Stomach (tissue), 9 donors: Measurements from ENCODE around the gene DHFR2. TPM values are rescaled to one million over a fixed set of nuclear protein-coding genes. Genes with fewer than 3 reads are reported as not detected.

Experiments
- DNase-seq, 2 donors: peaks; one replicate each; pipeline versions ENCODE4 v3.0.0 to v3.0.0-alpha.2; 2013 to 2019
- H3K27ac ChIP-seq, 5 donors: fragments of 200-600 bp in 4 of 5; sonication (generic) in 4 of 5; one replicate each; pipeline ENCODE4 v1.5.1; 2013 to 2019; ENCODE audit warnings: mild to moderate bottlenecking in 1 of 5, moderate library complexity in 1 of 5
- H3K27me3 ChIP-seq, 3 donors: fragments of 200-600 bp; sonication (generic); one replicate each; pipeline ENCODE4 v1.5.1; 2017 to 2019; ENCODE audit warnings: mixed run types in 1 of 3
- H3K36me3 ChIP-seq, 4 donors: fragments of 200-600 bp; sonication (generic); 1 replicate in 3 of 4; 2 replicates in 1 of 4; pipeline ENCODE4 v1.5.1; 2016 to 2019
- H3K4me1 ChIP-seq, 4 donors: fragments of 200-600 bp; sonication (generic); one replicate each; pipeline ENCODE4 v1.5.1; 2016 to 2019
- H3K4me3 ChIP-seq, 4 donors: fragments of 200-600 bp; sonication (generic) in 3 of 4; one replicate each; pipeline ENCODE4 v1.5.1; 2016 to 2019; ENCODE audit warnings: mild to moderate bottlenecking in 1 of 4
- H3K9me3 ChIP-seq, 4 donors: fragments of 200-600 bp; sonication (generic); one replicate each; pipeline ENCODE4 v1.5.1; 2016 to 2019
- CTCF ChIP-seq, 7 experiments: fragments of 450-650 bp in 4 of 7; fragments of 200-600 bp in 3 of 7; sonication (generic) in 3 of 7; IDR thresholded peaks; one replicate each; pipeline ENCODE4 v1.5.1; 2016 to 2019; ENCODE audit warnings: antibody characterized with exemption in 7 of 7, control low read depth in 2 of 7, mild to moderate bottlenecking in 1 of 7
- EP300 ChIP-seq: sonication (generic); formaldehyde crosslinking; IDR thresholded peaks from one replicate; pipeline ENCODE4 v1.6.1; 2017; ENCODE audit warnings: antibody characterized with exemption
- POLR2A ChIP-seq, 4 donors: fragments of 450-650 bp; IDR thresholded peaks; one replicate each; pipeline ENCODE4 v1.6.1; 2016; ENCODE audit warnings: antibody characterized with exemption in 4 of 4, control low read depth in 2 of 4, mild to moderate bottlenecking in 1 of 4, moderate library complexity in 1 of 4
- POLR2AphosphoS5 ChIP-seq, 3 donors: sonication (generic); formaldehyde crosslinking; IDR thresholded peaks; one replicate each; pipeline ENCODE4 v1.6.1; 2016; ENCODE audit warnings: antibody characterized with exemption in 3 of 3
- WGBS, 5 donors: extraction: QIAGEN DNeasy Blood & Tissue Kit in 3 of 5; methylation state at CpG; one replicate each; pipeline versions ENCODE4 v1.1.5 to v1.1.7; 2013 to 2018; 5-methylcytosine and 5-hydroxymethylcytosine counted together
- intact Hi-C: fragments of 100-400 bp; cut with DNase I; formaldehyde crosslinking; loops from one replicate; pipeline ENCODE4 v1.15.1; 2023; ENCODE audit warnings: low total_unique reads
- polyA plus RNA-seq, 3 donors: library from polyadenylated mRNA; stranded (reverse); fragments of 200-250 nt; gene quantifications; one replicate each; pipeline ENCODE4 v1.2.3, GENCODE V29; 2013
- total RNA-seq, 5 donors: library from RNA; depleted of rRNA; stranded (reverse); fragments of >200 nt; gene quantifications; one replicate each; pipeline versions ENCODE4 v1.1.0 to v1.2.3, GENCODE V29; 2014 to 2016
- donor health status: healthy with polysubstance abuse.
- donor health status: Bipolar disorder and iron deficiency.
- donor health status: healthy.

Gene DHFR2
- total and polyA plus RNA-seq, 8 donors = 1.1 to 6.2 (median 2.5) TPM

- no peak for DNase-seq
- TF ChIP-seq CTCF (IDR thresholded peaks at IDR 0.05) (no peak), POLR2A (IDR thresholded peaks at IDR 0.05) (no peak), EP300 (no peak), POLR2AphosphoS5 (IDR thresholded peaks at IDR 0.05) (no peak)
- intact Hi-C loops = no loop called here
- Histone ChIP-seq H3K27me3 (no peaks in the 10 kb centered on the region), H3K27ac (no peak overlapping the region), H3K36me3 (peaks cover 0 to 7% (median 0%) of the 10 kb centered on the region in 4 donors), H3K4me3 (no peak overlapping the region), H3K9me3 (no peaks in the 10 kb centered on the region), H3K4me1 (peaks cover 0 to 36% (median 4%) of the 10 kb centered on the region in 4 donors)
- WGBS, 5 donors = 34 to 62% (median 52%) methylated on average over 3 of the region's 3 CpGs
Measured at GRCh38 chr3:94011233-94011711, 51.4 kb downstream of the DHFR2 start.

GRCh38 chr3:94009608-94010007 lies 53.1 kb downstream of the DHFR2 start:
- Histone ChIP-seq H3K4me1 (peaks cover 0 to 51% (median 7%) of the 10 kb centered on the region in 4 donors), H3K4me3 (no peak overlapping the region), H3K27ac (no peak overlapping the region), H3K27me3 (no peaks in the 10 kb centered on the region), H3K9me3 (no peaks in the 10 kb centered on the region), H3K36me3 (peaks cover 0 to under 1% (median 0%) of the 10 kb centered on the region in 4 donors)
- intact Hi-C loops = no loop called here
- no peak for DNase-seq
- WGBS, 5 donors = 80 to 94% (median 87%) methylated on average over 2 of the region's 2 CpGs
- TF ChIP-seq POLR2A (IDR thresholded peaks at IDR 0.05) = no peak
- no peak for TF ChIP-seq CTCF (IDR thresholded peaks at IDR 0.05)

- no peak for TF ChIP-seq CTCF (IDR thresholded peaks at IDR 0.05)
- TF ChIP-seq POLR2AphosphoS5 (IDR thresholded peaks at IDR 0.05) = no peak
- TF ChIP-seq POLR2A (IDR thresholded peaks at IDR 0.05) = no peak
- no peak for TF ChIP-seq EP300
- H3K4me3 ChIP-seq = no peak overlapping the region
- no peak for DNase-seq
- no peaks in the 10 kb centered on the region for H3K9me3 ChIP-seq
- intact Hi-C loops = no loop called here
- H3K4me1 ChIP-seq = peaks cover 0 to 52% (median 9%) of the 10 kb centered on the region in 4 donors
- H3K36me3 ChIP-seq = no peaks in the 10 kb centered on the region
- no peak overlapping the region for H3K27ac ChIP-seq
- H3K27me3 ChIP-seq = no peaks in the 10 kb centered on the region
- 35 to 62% (median 45%) methylated on average over 2 of the region's 2 CpGs for WGBS, 5 donors
Measured at GRCh38 chr3:94008253-94008652, 54.5 kb downstream of the DHFR2 start.

Other genes with a start within 250 kb of the DHFR2 start
- gene PROS1, start 89.0 kb downstream of the DHFR2 start, total RNA-seq = 10 to 100 TPM in 3 of 5 donors, 1 to 10 TPM in 2; 2.3 to 37.5 (median 14.2) TPM
- gene PROS1, start 89.0 kb downstream of the DHFR2 start, polyA plus RNA-seq = 1 to 10 TPM; 2.2 to 7.4 (median 6.1) TPM
- 10 to 100 TPM in 2 of 5 donors, 1 to 10 TPM in 2, under 1 TPM in 1; 0.45 to 23.2 (median 6.5) TPM for gene ARL13B, start 82.8 kb downstream of the DHFR2 start, total RNA-seq
- 1 to 10 TPM; 2.4 to 5.2 (median 3.0) TPM for gene ARL13B, start 82.8 kb downstream of the DHFR2 start, polyA plus RNA-seq
- gene STX19, start 34.3 kb downstream of the DHFR2 start, total RNA-seq = 1 to 10 TPM in 2 of 5 donors, not detected in 3; 1.7 to 7.5 TPM
- 10 to 100 TPM in 2 of 3 donors, 1 to 10 TPM in 1; 9.2 to 21.1 (median 10.4) TPM for gene STX19, start 34.3 kb downstream of the DHFR2 start, polyA plus RNA-seq
- 10 to 100 TPM; 15.1 to 88.8 (median 22.2) TPM for gene NSUN3, start 145 bp upstream of the DHFR2 start, total RNA-seq
- gene NSUN3, start 145 bp upstream of the DHFR2 start, polyA plus RNA-seq = 1 to 10 TPM; 2.4 to 6.3 (median 6.3) TPM